Keratinocyte (primary cell): ENCODE data around the gene MMP23B. TPM values are rescaled to one million over a fixed set of nuclear protein-coding genes. Genes with fewer than 3 reads are reported as not detected.

Experiments used
- DNase-seq: peaks from one replicate; pipeline ENCODE4 v3.0.0-alpha.2; 2011; ENCODE audit warnings: low read depth, missing footprints, low spot score
- FAIRE-seq: peaks from 2 replicates; lab custom pipeline; 2011; peaks lifted over from hg19 to GRCh38; lab: Jason Lieb, UNC
- H2AFZ ChIP-seq: 2 replicates; pipeline ENCODE4 v1.6.0; 2012; ENCODE audit warnings: low read length, control low read depth, inconsistent platforms; ENCODE audit not compliant: control insufficient read depth
- H3K27ac ChIP-seq: 2 replicates; pipeline ENCODE4 v1.5.1; 2011; ENCODE audit warnings: low read length; ENCODE audit not compliant: control insufficient read depth, insufficient read depth
- H3K27me3 ChIP-seq: 3 replicates; pipeline ENCODE4 v1.6.0; 2011; ENCODE audit warnings: low read length; ENCODE audit not compliant: control insufficient read depth, insufficient read depth; ENCODE audit errors: extremely low read depth
- H3K36me3 ChIP-seq, 2 experiments: 2 replicates in 1 of 2; 3 replicates in 1 of 2; pipeline ENCODE4 v1.5.1; 2011; ENCODE audit warnings: low read length in 2 of 2, mild to moderate bottlenecking in 1 of 2; ENCODE audit not compliant: control insufficient read depth in 2 of 2, insufficient read depth in 2 of 2; ENCODE audit errors: extremely low read depth in 1 of 2
- H3K4me1 ChIP-seq: 3 replicates; pipeline ENCODE4 v1.5.1; 2011; ENCODE audit warnings: low read length; ENCODE audit not compliant: control insufficient read depth, insufficient read depth; ENCODE audit errors: extremely low read depth
- H3K4me2 ChIP-seq: 3 replicates; pipeline ENCODE4 v1.6.0; 2011; ENCODE audit warnings: low read depth, low read length; ENCODE audit not compliant: control insufficient read depth, insufficient read depth; ENCODE audit errors: extremely low read depth
- H3K4me3 ChIP-seq, 3 experiments: fragments of 200-600 bp in 1 of 3; sonication (generic) in 1 of 3; 2 replicates in 2 of 3; 3 replicates in 1 of 3; pipeline ENCODE4 v1.5.1; 2011 to 2016; ENCODE audit warnings: low read length in 3 of 3, mild to moderate bottlenecking in 3 of 3, control low read depth in 2 of 3, inconsistent platforms in 1 of 3, low read depth in 1 of 3, mixed read lengths in 1 of 3, mixed run types in 1 of 3, moderate library complexity in 1 of 3; ENCODE audit not compliant: control insufficient read depth in 2 of 3, insufficient read depth in 2 of 3; ENCODE audit errors: extremely low read depth in 1 of 3
- H3K79me2 ChIP-seq: 2 replicates; pipeline ENCODE4 v1.6.0; 2012; ENCODE audit warnings: low read length; ENCODE audit not compliant: control insufficient read depth, insufficient read depth
- H3K9ac ChIP-seq: 3 replicates; pipeline ENCODE4 v1.6.0; 2011; ENCODE audit warnings: low read length; ENCODE audit not compliant: control insufficient read depth, insufficient read depth; ENCODE audit errors: extremely low read depth
- H3K9me1 ChIP-seq: 3 replicates; pipeline ENCODE4 v1.6.0; 2011; ENCODE audit warnings: low read length; ENCODE audit not compliant: control insufficient read depth, insufficient read depth; ENCODE audit errors: extremely low read depth
- H3K9me3 ChIP-seq: 2 replicates; pipeline ENCODE4 v1.5.1; 2012; ENCODE audit warnings: low read depth, low read length; ENCODE audit not compliant: control insufficient read depth
- H4K20me1 ChIP-seq: 3 replicates; pipeline ENCODE4 v1.6.0; 2011; ENCODE audit warnings: low read length; ENCODE audit not compliant: control insufficient read depth, insufficient read depth; ENCODE audit errors: extremely low read depth
- CTCF ChIP-seq, 3 experiments: IDR thresholded peaks in 1 of 3; conservative IDR thresholded peaks in 1 of 3; optimal IDR thresholded peaks in 1 of 3; 2 replicates in 2 of 3; 3 replicates in 1 of 3; pipeline versions ENCODE3 to v1.5.1; 2011; ENCODE audit warnings: low read length in 3 of 3, mild to moderate bottlenecking in 3 of 3, moderate library complexity in 2 of 3, control low read depth in 1 of 3, inconsistent platforms in 1 of 3; ENCODE audit not compliant: insufficient read depth in 2 of 3; ENCODE audit errors: extremely low read depth in 1 of 3
- EZH2 ChIP-seq: IDR thresholded peaks from one replicate; pipeline ENCODE4 v1.6.1; 2012; ENCODE audit warnings: inconsistent platforms, mild to moderate bottlenecking, low read length, moderate library complexity
- dilution Hi-C: fragments of 300-500 bp; cut with MboI; formaldehyde crosslinking; loops from one replicate; pipeline ENCODE4 v1.7.0; 2020; ENCODE audit warnings: low sequenced_read_pairs; ENCODE audit not compliant: extremely low pct_ligation_motif_present
- polyA plus RNA-seq, 5 experiments: library from polyadenylated mRNA; depleted of rRNA in 3 of 5; stranded (reverse) in 3 of 5; stranded (forward) in 1 of 5; unstranded in 1 of 5; fragments of >200 nt; gene quantifications; 1 replicate in 1 of 5; 2 replicates in 3 of 5; 3 replicates in 1 of 5; pipeline versions ENCODE4 v1.2.1 to v1.2.3, GENCODE V29; 2011 to 2012; ENCODE audit warnings: missing spikeins in 2 of 5, low read depth in 1 of 5, low replicate concordance in 1 of 5

MMP23B gene
- polyA plus RNA-seq, 1 donor (not counting 4 experiments of a cell fraction or from before 2014, with no cell fraction given): not detected

- H3K9me1 ChIP-seq: no peaks in the 10 kb centered on the region
These were observed 46.0 kb downstream of the MMP23B start for GRCh38 chr1:1677718-1678580.

GRCh38 chr1:1678581-1679380, 46.8 kb downstream of the MMP23B start:
- FAIRE-seq: no peak
- Histone ChIP-seq H2AFZ (no peak overlapping the region), H3K36me3 (peaks cover 0 to 2% of the 10 kb centered on the region in 2 experiments), H3K9me1 (no peaks in the 10 kb centered on the region), H4K20me1 (no peaks in the 10 kb centered on the region), H3K4me2 (no peak overlapping the region), H3K27me3 (no peaks in the 10 kb centered on the region), H3K79me2 (peaks cover 17% of the 10 kb centered on the region), H3K9me3 (no peaks in the 10 kb centered on the region), H3K27ac (no peak overlapping the region), H3K9ac (no peak overlapping the region), H3K4me1 (no peaks in the 10 kb centered on the region), H3K4me3 (no peak overlapping the region)
- no peak for TF ChIP-seq EZH2
- TF ChIP-seq CTCF (optimal IDR thresholded peaks at IDR 0.05 in 1 of 3, IDR thresholded peaks at IDR 0.05 in 1 of 3, conservative IDR thresholded peaks at IDR 0.05 in 1 of 3; ENCODE audit: extremely low read depth in 1 of 3, insufficient read depth in 2 of 3, low read length in 3 of 3): peak; percentile 43 to 62 (median 51)
- DNase-seq: no peak
- dilution Hi-C loops: no loop called here

More at GRCh38 chr1:1677718-1678580, 46.0 kb downstream of the MMP23B start:
- FAIRE-seq: no peak
- Histone ChIP-seq H3K9me3 (no peaks in the 10 kb centered on the region), H3K79me2 (peaks cover 10% of the 10 kb centered on the region), H4K20me1 (no peaks in the 10 kb centered on the region), H3K4me3 (no peak overlapping the region), H3K9ac (no peak overlapping the region), H3K4me2 (no peak overlapping the region), H3K4me1 (no peaks in the 10 kb centered on the region), H3K27ac (no peak overlapping the region), H3K36me3 (peaks cover 0 to 2% of the 10 kb centered on the region in 2 experiments), H2AFZ (no peak overlapping the region), H3K27me3 (no peaks in the 10 kb centered on the region)
- no peak for DNase-seq
- dilution Hi-C loops: no loop called here
- TF ChIP-seq EZH2 (no peak), CTCF (optimal IDR thresholded peaks at IDR 0.05 in 1 of 3, IDR thresholded peaks at IDR 0.05 in 1 of 3, conservative IDR thresholded peaks at IDR 0.05 in 1 of 3; ENCODE audit: extremely low read depth in 1 of 3, insufficient read depth in 2 of 3, low read length in 3 of 3) (no peak)
